IPS DF 4.7 (cell line): ENCODE results near the gene SLBP.
"Not testable (repeated sequence)": the region's sequence is repeated elsewhere in the genome, so short reads cannot be mapped to it uniquely, and the experiment has no call there.

ENCODE experiments used
- DNase-seq: peaks from one replicate; pipeline ENCODE4 v3.0.0-alpha.2; 2013; ENCODE audit warnings: low spot score; ENCODE audit errors: extremely low read depth

The SLBP gene

GRCh38 chr4:1711571-1712215 lies 426 bp downstream of the SLBP start:
- no peak for DNase-seq

- no peak for DNase-seq
These were observed 1.0 kb downstream of the SLBP start for GRCh38 chr4:1711055-1711570.

GRCh38 chr4:1708581-1708980 lies 3.5 kb downstream of the SLBP start:
- no peak for DNase-seq

- no peak for DNase-seq
These were observed 5.8 kb downstream of the SLBP start for GRCh38 chr4:1706358-1706757.

- DNase-seq = no peak
These were observed 6.4 kb downstream of the SLBP start for GRCh38 chr4:1705732-1706131.

GRCh38 chr4:1703867-1704266 lies 8.3 kb downstream of the SLBP start:
- DNase-seq = no peak

GRCh38 chr4:1701671-1702070 lies 10.4 kb downstream of the SLBP start:
- not testable (repeated sequence) for DNase-seq

- no peak for DNase-seq
These were observed 16.2 kb downstream of the SLBP start for GRCh38 chr4:1695913-1696312.

GRCh38 chr4:1693131-1693896 lies 18.8 kb downstream of the SLBP start:
- no peak for DNase-seq

GRCh38 chr4:1691737-1692373 lies 20.3 kb downstream of the SLBP start:
- DNase-seq = no peak

GRCh38 chr4:1690698-1691097 lies 21.4 kb downstream of the SLBP start:
- DNase-seq = no peak

GRCh38 chr4:1686440-1687036 lies 25.6 kb downstream of the SLBP start:
- DNase-seq = no peak

- no peak for DNase-seq
These were observed 26.6 kb downstream of the SLBP start for GRCh38 chr4:1685235-1686150.

- DNase-seq = no peak
These were observed 27.4 kb downstream of the SLBP start for GRCh38 chr4:1684506-1685234.

- no peak for DNase-seq
These were observed 28.2 kb downstream of the SLBP start, which contains the start of gene FAM53A for GRCh38 chr4:1683736-1684505. Gene FAM53A, minus strand, starts transcription at chr4:1684313. Its CDS starts 15,572 bp downstream, at chr4:1668741.

- no peak for DNase-seq
These were observed 28.8 kb downstream of the SLBP start for GRCh38 chr4:1683261-1683735.

GRCh38 chr4:1682860-1683259 lies 29.3 kb downstream of the SLBP start:
- no peak for DNase-seq

GRCh38 chr4:1678244-1678643 lies 33.9 kb downstream of the SLBP start:
- DNase-seq = no peak
